GM12892 (cell line): ENCODE measurements around the gene CD99.
A peak's percentile ranks its signal among the peaks of the same experiment; 100 is the strongest.
"Not testable (repeated sequence)": the region's sequence is repeated elsewhere in the genome, so short reads cannot be mapped to it uniquely, and the experiment has no call there.

Source experiments
- DNase-seq: peaks from one replicate; pipeline ENCODE4 v3.0.0; 2011; ENCODE audit not compliant: insufficient read length
- FAIRE-seq: peaks from 2 replicates; lab custom pipeline; 2011; peaks lifted over from hg19 to GRCh38; lab: Jason Lieb, UNC
- POLR2A ChIP-seq: IDR thresholded peaks from 2 replicates; pipeline ENCODE4 v1.6.1; 2011; ENCODE audit warnings: low read depth, low read length, control low read depth
- POLR2AphosphoS5 ChIP-seq: IDR thresholded peaks from 2 replicates; pipeline ENCODE4 v1.6.1; 2011; ENCODE audit warnings: low read depth, low read length, control low read depth
- TAF1 ChIP-seq: IDR thresholded peaks from 2 replicates; pipeline ENCODE4 v1.6.1; 2011; ENCODE audit warnings: low read depth, mild to moderate bottlenecking, control low read depth, low read length, borderline replicate concordance

Gene CD99

DNA sequence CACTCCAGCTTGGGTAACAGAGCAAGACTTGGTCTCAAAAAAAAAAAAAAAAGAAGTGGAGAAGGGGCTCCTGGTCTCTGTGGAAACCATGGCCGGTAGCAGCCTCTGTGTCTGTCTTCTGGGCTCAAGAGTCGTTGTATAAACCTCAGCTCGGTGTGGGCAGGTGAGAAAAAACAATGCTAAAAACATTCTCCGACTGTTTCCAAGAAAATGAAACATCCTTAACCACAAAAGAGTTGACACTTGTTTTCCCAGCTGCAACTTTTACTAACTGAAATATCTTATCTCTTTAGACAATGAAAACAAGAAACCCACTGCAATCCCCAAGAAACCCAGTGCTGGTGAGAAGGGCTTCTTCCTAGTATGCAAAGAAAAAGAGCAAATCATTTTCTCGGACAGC is 26.2 kb downstream of the CD99 start:
- FAIRE-seq (no peak), DNase-seq (no peak)
- TF ChIP-seq TAF1, result no peak
- no peak for TF ChIP-seq POLR2AphosphoS5
- no peak for TF ChIP-seq POLR2A

DNA sequence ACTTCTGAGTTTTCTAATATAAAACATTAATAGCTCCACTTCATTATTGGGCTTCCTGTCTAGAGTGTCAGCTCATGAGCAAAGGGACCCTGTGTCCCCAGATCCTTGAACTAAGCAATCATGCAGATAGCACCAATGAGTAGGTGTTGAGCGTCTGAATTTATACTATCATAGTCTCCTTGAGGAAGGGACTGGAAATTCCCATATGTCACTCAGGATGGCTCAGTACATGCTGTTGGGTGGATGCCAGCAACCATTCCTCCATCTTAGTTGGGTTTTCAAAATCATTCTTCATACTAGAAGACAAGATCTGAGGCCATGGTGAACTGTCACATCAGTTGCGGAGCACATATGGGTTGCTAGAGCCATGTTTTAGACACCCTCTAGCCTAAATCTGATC is 27.7 kb downstream of the CD99 start:
- no peak for DNase-seq
- TF ChIP-seq POLR2AphosphoS5 (no peak), POLR2A (no peak), TAF1 (no peak)
- no peak for FAIRE-seq

DNA sequence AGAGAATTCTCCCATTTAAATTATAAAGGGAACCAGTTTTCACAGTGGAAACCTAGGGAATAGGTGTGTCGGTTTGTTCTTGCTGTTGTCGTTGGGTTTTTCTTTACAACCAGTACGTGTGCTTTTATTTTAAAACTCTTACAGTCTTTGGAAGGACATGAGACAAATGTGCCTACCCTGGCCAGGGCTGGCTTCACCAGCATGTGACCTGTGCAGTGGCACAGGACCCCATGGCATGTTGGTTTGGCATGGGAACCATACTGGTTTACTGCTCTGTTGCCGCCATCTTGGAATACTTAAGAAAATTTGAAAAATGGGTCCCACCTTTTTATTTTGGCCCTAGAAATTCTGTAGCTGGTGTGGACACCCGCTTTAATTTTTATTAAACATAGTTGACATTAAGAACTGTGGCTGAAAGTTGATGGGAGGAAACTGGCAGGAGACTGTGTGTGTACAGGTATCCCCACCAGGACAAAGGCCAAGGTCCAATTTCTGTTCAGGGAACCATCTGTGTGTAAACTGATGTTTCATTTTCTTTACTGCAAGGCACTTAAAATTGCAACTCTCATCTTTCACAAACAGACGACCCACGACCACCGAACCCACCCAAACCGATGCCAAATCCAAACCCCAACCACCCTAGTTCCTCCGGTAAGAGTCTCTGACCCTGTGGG is 28.8 kb downstream of the CD99 start:
- DNase-seq, result no peak
- no peak for TF ChIP-seq POLR2AphosphoS5
- no peak for TF ChIP-seq POLR2A
- no peak for TF ChIP-seq TAF1
- no peak for FAIRE-seq

DNA sequence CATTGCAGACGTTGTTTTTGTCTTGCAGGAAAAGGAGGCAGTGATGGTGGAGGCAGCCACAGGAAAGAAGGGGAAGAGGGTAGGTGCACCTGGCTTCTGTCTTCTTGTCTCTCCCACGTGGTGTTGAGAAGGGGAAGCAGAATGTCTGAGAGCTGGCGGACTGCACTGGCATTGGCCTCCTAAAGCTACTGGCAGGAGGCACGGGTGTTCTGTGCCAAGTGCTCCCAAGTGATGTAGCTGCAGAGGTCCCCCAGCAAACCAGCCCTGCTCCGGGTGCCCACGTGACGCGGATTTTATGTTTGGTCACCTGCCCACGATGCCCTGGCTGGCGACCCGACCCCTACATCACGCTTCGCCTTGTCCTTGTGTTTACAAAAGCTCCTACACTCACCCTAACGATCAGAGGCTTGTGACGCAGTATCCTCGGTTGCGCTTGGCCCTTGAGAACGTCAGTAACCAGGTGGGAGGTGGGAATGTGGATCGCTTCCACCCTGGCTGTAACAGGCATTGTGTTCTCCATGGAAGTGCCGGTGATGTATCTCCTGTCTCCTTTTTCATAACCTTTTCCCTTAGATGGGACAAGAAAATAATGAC is 32.3 kb downstream of the CD99 start:
- DNase-seq, result no peak
- FAIRE-seq, result no peak
- TF ChIP-seq POLR2AphosphoS5, result no peak
- TF ChIP-seq TAF1, result no peak
- no peak for TF ChIP-seq POLR2A

DNA sequence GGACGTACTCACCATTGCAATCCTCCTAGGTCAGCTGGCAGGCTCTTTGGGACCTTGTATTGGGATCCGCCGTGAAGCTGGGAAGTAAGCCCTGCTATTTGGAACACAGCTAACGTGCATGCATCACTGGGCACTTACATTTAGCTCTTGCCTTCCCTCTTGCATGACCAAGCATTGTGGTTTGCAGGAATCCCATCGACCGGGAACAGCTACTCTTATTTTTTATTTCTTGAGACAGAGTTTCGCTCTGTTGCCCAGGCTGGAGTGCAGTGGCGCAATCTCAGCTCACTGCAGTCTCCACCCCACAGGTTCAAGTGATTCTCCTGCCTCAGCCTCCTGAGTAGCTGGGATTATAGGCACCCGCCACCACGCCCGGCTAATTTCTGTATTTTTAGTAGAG is 36.2 kb downstream of the CD99 start:
- not testable (repeated sequence) for FAIRE-seq, DNase-seq

DNA sequence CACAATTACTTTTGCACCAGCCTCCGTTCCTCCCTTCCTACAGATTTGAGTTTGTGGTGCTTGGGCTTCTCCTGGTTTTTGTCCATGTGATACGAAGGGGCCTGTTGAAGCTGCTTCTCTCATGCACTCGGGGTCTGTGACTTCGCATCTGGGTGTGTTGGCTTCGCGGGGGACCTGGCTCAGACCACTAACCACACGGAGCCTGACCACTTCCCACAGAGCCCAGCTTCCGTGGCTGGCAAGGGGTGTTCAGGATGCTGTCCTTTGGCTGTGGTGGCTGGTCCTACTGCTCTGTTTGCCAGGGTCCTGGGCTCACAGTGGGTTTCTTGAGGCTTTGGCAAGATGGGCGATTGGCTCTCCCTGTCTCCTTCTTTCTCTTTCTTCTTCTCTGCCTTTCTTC is 41.0 kb downstream of the CD99 start:
- no peak for TF ChIP-seq POLR2AphosphoS5
- no peak for TF ChIP-seq TAF1
- no peak for TF ChIP-seq POLR2A
- DNase-seq, result no peak
- FAIRE-seq, result no peak

DNA sequence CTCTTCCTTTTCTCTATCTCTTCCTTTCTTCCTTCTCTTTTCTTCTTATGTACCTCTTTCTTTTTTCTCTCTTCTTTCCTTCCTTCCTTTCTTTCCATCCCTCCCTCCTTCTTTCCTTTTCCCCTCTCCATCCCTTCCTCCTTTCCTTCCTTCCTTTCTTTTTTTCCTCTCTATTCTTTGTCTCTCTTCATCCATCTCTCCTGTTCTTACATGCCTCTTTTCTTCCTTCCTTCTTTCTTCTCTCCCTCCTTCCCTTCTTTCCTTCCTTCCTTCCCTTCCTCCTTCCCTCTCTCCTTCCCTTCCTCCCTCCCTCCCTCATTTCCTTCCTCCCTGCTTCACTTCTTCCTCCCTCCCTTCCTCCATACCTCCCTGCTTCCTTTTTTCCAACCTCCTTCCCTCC is 41.6 kb downstream of the CD99 start:
- no peak for TF ChIP-seq TAF1
- TF ChIP-seq POLR2AphosphoS5, result no peak
- TF ChIP-seq POLR2A, result no peak
- DNase-seq (no peak), FAIRE-seq (no peak)

DNA sequence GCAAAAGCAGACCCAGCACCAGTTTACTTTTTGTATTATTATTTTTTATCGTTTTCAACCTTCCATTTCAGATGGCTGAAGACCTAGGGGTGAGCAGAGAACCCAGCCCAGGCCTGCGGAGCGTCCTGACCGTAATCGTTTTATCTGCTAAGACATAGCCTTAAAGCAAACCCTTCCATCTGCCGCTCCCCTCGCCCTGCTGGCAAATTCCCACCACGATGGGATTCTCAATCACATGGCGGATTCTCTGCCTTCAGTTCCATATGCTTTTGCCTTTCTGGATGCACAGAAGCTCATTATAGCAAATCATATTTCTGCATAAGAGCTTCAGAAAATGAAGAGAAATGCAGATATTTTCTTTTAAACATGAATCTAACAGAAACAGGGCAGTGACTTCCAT is 42.2 kb downstream of the CD99 start:
- FAIRE-seq (no peak), DNase-seq (no peak)
- no peak for TF ChIP-seq TAF1
- no peak for TF ChIP-seq POLR2A
- TF ChIP-seq POLR2AphosphoS5, result no peak

DNA sequence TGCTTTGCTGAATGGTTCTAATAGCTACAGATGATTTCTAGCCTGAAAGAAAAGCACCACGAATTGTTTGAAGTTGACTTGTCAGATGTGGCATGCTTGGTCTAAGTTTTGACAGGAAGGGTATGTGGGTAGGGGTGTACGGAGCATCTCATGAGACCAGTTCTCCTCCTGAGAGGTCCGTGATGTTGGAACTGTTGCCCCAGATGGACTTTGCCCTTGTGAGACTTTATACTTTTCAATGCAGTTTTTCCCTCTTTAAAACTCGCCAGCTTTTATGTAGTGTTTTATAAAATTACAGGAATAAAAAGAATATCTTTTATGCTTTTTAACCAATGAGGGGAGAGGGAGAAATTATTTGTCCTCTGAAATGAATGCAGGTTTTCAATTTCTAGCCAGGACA is 44.2 kb downstream of the CD99 start:
- FAIRE-seq (no peak), DNase-seq (no peak)
- no peak for TF ChIP-seq POLR2A
- TF ChIP-seq POLR2AphosphoS5, result no peak
- TF ChIP-seq TAF1, result no peak

DNA sequence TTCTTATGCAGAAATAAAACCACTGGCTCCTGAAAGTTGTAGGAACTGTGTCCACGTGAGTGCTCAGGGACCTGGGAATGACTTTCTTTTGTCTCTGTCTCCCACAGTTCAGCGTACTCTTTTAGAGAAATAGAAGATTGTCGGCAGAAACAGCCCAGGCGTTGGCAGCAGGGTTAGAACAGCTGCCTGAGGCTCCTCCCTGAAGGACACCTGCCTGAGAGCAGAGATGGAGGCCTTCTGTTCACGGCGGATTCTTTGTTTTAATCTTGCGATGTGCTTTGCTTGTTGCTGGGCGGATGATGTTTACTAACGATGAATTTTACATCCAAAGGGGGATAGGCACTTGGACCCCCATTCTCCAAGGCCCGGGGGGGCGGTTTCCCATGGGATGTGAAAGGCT is 49.6 kb downstream of the CD99 start:
- TF ChIP-seq POLR2AphosphoS5 (no peak), TAF1 (no peak), POLR2A (no peak)
- FAIRE-seq (no peak), DNase-seq (no peak)

DNA sequence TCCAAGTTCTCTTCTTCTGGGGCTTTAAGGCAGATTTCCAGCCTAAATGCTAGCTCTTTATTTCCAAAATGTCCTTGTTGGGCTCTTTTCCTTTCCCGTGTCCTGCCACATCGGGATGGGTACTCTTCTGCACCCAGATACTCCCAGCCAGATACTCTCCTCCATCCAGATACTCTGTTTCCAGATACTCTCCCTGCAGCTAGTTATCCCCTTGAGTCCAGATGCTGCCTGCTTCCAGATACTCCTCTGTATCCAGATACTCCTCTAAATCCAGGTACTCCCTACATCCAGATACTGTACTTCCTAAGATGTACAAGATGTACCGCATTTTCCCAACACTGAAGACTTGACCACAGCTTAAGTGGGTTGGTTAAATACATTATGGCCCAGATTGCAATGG is 50.3 kb downstream of the CD99 start:
- TF ChIP-seq POLR2A, result no peak
- no peak for TF ChIP-seq TAF1
- TF ChIP-seq POLR2AphosphoS5, result no peak
- no peak for DNase-seq
- peak; percentile 27 for FAIRE-seq

DNA sequence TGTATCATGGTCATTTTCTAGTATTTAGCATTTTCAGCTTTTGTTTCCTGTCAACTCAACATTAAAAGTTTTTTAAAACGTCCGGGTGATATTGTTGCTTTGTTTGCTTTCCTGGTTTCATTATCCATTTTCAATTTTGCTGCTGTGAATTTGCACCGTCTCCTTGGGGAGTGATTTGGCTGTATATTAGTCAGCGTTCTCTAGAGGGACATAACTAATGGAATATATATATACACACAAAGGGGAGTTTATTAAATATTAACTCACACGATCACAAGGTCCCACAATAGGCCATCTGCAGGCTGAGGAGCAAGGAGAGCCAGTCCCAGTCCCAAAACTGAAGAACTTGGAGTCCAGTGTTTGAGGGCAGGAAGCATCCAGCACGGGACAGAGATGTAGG is 55.2 kb downstream of the CD99 start:
- not testable (repeated sequence) for FAIRE-seq, DNase-seq

DNA sequence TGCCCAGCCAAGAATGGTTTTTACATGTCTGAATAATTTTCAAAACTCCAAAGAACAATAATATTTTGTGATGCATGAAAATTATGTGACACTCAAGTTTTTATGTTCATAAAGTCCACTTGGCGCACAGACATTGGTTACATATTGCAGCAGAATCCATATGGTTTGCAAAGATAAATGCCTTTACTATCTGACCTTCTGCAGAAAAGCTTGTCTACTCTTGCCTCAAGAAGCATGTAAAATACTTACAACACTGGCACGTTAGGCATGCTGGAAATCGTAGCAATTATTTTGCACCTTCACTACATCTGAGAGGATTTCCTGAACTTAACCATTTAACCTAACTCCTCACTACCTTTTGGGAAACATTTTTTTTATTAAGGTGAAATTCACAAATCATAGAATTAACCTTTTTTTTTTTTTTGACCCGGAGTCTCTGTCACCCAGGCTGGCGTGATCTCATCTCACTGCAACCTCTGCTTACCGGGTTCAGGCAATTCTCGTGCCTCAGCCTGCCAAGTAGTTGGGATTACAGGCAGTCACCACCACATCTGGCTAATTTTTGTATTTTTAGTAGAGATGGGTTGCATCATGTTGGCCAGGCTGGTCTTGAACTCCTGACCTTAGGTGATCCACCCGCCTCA is 57.2 kb downstream of the CD99 start:
- TF ChIP-seq POLR2AphosphoS5, result no peak
- no peak for TF ChIP-seq TAF1
- TF ChIP-seq POLR2A, result no peak
- no peak for DNase-seq
- FAIRE-seq, result no peak

DNA sequence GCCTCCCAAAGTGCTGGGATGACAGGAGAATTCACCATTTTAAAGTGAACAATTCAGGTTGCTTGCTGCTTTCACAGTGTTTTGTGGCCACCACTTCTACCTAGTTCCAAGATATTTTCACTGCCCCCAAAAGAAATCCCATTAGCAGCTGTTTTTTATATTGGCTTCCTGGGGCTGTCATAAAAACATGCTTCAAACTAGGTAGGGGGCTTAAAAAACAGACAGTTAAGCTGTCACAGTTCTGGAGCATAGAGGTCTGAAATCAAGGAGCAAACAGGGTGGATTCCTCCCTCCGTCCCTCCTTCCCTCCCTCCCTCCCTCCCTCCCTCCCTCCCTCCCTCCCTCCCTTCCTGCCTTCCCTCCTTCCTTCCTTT is 57.7 kb downstream of the CD99 start:
- no peak for TF ChIP-seq POLR2A
- FAIRE-seq (peak; percentile 27), DNase-seq (no peak)
